ENCODE results near the gene HADHB. TPM values are rescaled to one million over a fixed set of nuclear protein-coding genes. Genes with fewer than 3 reads are reported as not detected.

The HADHB gene
- total and polyA plus RNA-seq, 10 of the 15 experiments (the other 5 are each of a cell fraction or from before 2014, with no cell fraction given): 53.7 to 145 (median 85.5) TPM

- ChIA-PET CTCF (interaction anchor here (0.6 to 0.9 kb wide), 4 partner anchors 8 to 96 kb away, joined by 3 to 7 read pairs (median 3); no protein-coding TSS in a partner anchor), POLR2A (interaction anchor here (0.6 to 1.3 kb wide), 3 partner anchors 9 to 391 kb away, joined by 3 to 4 read pairs (median 3); partner anchors contain the start of genes HADHA and HADHB), SMC1A (ENCODE audit: uncharacterized antibody, unreplicated experiment) (interaction anchor here (1.1 to 1.7 kb wide), 4 partner anchors 10 to 343 kb away, joined by 3 to 8 read pairs (median 4); no protein-coding TSS in a partner anchor), RAD21 (ENCODE audit: unreplicated experiment) (no interaction called here)
- DNase-seq (ENCODE audit: low read depth, low spot score) (no peak), FAIRE-seq (no peak), ATAC-seq (no peak)
- H3K79me2 ChIP-seq (ENCODE audit: control insufficient read depth, insufficient read depth, low read length): peaks cover 10% of the 10 kb centered on the region
- no TSS peak for BruUV-seq (replicated peaks)
- 87% methylated on average over 9 of the region's 9 CpGs for WGBS (ENCODE audit: insufficient coverage, insufficient replicate concordance, low lambda C conversion rate, missing lambda C conversion rate)
- TF ChIP-seq NRF1 (conservative IDR thresholded peaks at IDR 0.05; ENCODE audit: low read depth, low read length) (no peak), PML (IDR thresholded peaks at IDR 0.05; ENCODE audit: low read length) (no peak), CTCF (IDR thresholded peaks at IDR 0.05 in 2 of 3, conservative IDR thresholded peaks at IDR 0.05 in 1 of 3; ENCODE audit: control insufficient read depth in 2 of 3, extremely low read depth in 1 of 3, insufficient read depth in 1 of 3, low read depth in 3 of 3, low read length in 3 of 3) (peak in 2 of 3 experiments; percentile 8 to 11; a peak in 1 of 6 replicates), NR2C2 (IDR thresholded peaks at IDR 0.05; ENCODE audit: borderline replicate concordance, control insufficient read depth, insufficient read length, low read depth) (no peak), POLR2A (IDR thresholded peaks at IDR 0.05; ENCODE audit: low read depth, low read length) (no peak), TARDBP (IDR thresholded peaks at IDR 0.05; ENCODE audit: borderline replicate concordance) (no peak), STAT3 (IDR thresholded peaks at IDR 0.05; ENCODE audit: low read depth, low read length) (no peak), NR2F1 (conservative IDR thresholded peaks at IDR 0.05) (no peak), SIN3A (IDR thresholded peaks at IDR 0.05; ENCODE audit: low read depth, low read length) (no peak), TCF12 (IDR thresholded peaks at IDR 0.05; ENCODE audit: low read depth, low read length) (no peak), ZZZ3 (IDR thresholded peaks at IDR 0.05; ENCODE audit: control insufficient read depth, insufficient read length, low read depth) (no peak), POLR2AphosphoS5 (IDR thresholded peaks at IDR 0.05; ENCODE audit: low read length) (no peak), FOXK2 (IDR thresholded peaks at IDR 0.05) (no peak), IRF5 (IDR thresholded peaks at IDR 0.05; ENCODE audit: borderline replicate concordance) (no peak), ZBTB40 (IDR thresholded peaks at IDR 0.05; ENCODE audit: borderline replicate concordance) (no peak), RAD21 (IDR thresholded peaks at IDR 0.05; ENCODE audit: insufficient read depth, low read depth, low read length) (0 out of 2 replicates have a peak, but pooled peaks have one; percentile 20), POU2F2 (IDR thresholded peaks at IDR 0.05; ENCODE audit: borderline replicate concordance, low read depth, low read length) (no peak)
- in situ Hi-C loops (cut with MboI): no loop called here
- no peak overlapping the region for H3K9ac ChIP-seq (ENCODE audit: control insufficient read depth, insufficient read depth, low read length)
- no peak overlapping the region for H3K27ac ChIP-seq (ENCODE audit: control insufficient read depth, insufficient read depth)
- intact Hi-C loops (cut with micrococcal nuclease; ENCODE audit: unreplicated experiment): no loop called here
- H3K36me3 ChIP-seq (ENCODE audit: control insufficient read depth in 2 of 2, insufficient read depth in 2 of 2, low read length in 1 of 2): peaks cover 6 to 34% of the 10 kb centered on the region in 2 experiments
- no peak overlapping the region for H3K4me2 ChIP-seq (ENCODE audit: control insufficient read depth, insufficient read depth)
- H2AFZ ChIP-seq (ENCODE audit: control insufficient read depth, low read depth, low read length): no peak overlapping the region
- no peaks in the 10 kb centered on the region for H4K20me1 ChIP-seq (ENCODE audit: control insufficient read depth, insufficient read depth)
- H3K4me3 ChIP-seq: no peak overlapping the region
- no peaks in the 10 kb centered on the region for H3K9me3 ChIP-seq (replicated peaks; ENCODE audit: control insufficient read depth, insufficient read depth, low read length)
- H3K27me3 ChIP-seq (replicated peaks in 1 of 2; ENCODE audit: control insufficient read depth in 2 of 2, insufficient read depth in 2 of 2, low read length in 1 of 2): no peaks in the 10 kb centered on the region
- H3K4me1 ChIP-seq (ENCODE audit: control insufficient read depth, insufficient read depth, low read length): no peaks in the 10 kb centered on the region; the same call in 1 of the 2 replicates
Observed at GRCh38 chr2:26235089-26235488, 9.7 kb upstream of the HADHB start.
